ENCODE measurements around the gene S100A11.

Gene S100A11

DNA sequence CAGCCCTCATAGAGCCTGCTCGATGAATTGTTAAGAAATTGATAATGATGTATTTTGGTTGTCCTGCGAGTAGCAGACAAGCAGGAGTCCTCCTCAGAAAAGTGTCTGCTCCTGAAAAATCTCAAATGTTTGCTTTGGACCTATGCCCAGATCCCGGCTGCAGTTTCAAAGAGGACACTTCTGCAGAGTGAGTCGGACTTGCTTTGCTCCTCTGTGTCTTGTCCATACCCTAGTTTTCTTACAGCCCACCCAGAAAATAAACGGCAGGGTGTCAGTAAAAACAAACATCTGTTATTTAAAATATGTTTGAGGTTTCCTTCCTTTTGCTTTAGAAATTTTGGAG, 46.0 kb downstream of the S100A11 start:
- Histone ChIP-seq H3K27ac (ENCODE audit: low read depth, low read length) (no peak overlapping the region), H2AFZ (ENCODE audit: low read depth, low read length, severe bottlenecking) (no peak overlapping the region), H4K20me1 (ENCODE audit: low read depth, low read length) (no peaks in the 10 kb centered on the region), H3F3A (ENCODE audit: insufficient read depth) (peaks cover 7% of the 10 kb centered on the region; the same call in 1 of the 2 replicates), H3K27me3 (ENCODE audit: low read length) (no peaks in the 10 kb centered on the region), H3K4me3 (ENCODE audit: insufficient read depth, low read length, poor library complexity, severe bottlenecking) (no peak overlapping the region), H3K9ac (ENCODE audit: low read length) (no peak overlapping the region), H3K9me2 (replicated peaks; ENCODE audit: insufficient read depth, low read length) (no peaks in the 10 kb centered on the region), H3K9me3 (ENCODE audit: insufficient read depth, low read length) (no peaks in the 10 kb centered on the region), H3K4me2 (ENCODE audit: low read depth, low read length, poor library complexity, severe bottlenecking) (no peak overlapping the region), H3K36me3 (ENCODE audit: low read length) (no peaks in the 10 kb centered on the region), H3K79me2 (ENCODE audit: insufficient read depth, low read length) (no peaks in the 10 kb centered on the region)
- TF ChIP-seq EZH2phosphoT487 (conservative IDR thresholded peaks at IDR 0.05; ENCODE audit: low read length): no peak
- TF ChIP-seq, protein P1, sequence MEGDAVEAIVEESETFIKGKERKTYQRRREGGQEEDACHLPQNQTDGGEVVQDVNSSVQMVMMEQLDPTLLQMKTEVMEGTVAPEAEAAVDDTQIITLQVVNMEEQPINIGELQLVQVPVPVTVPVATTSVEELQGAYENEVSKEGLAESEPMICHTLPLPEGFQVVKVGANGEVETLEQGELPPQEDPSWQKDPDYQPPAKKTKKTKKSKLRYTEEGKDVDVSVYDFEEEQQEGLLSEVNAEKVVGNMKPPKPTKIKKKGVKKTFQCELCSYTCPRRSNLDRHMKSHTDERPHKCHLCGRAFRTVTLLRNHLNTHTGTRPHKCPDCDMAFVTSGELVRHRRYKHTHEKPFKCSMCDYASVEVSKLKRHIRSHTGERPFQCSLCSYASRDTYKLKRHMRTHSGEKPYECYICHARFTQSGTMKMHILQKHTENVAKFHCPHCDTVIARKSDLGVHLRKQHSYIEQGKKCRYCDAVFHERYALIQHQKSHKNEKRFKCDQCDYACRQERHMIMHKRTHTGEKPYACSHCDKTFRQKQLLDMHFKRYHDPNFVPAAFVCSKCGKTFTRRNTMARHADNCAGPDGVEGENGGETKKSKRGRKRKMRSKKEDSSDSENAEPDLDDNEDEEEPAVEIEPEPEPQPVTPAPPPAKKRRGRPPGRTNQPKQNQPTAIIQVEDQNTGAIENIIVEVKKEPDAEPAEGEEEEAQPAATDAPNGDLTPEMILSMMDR (IDR thresholded peaks at IDR 0.05; ENCODE audit: insufficient read depth, low read length, poor library complexity, severe bottlenecking): no peak

DNA sequence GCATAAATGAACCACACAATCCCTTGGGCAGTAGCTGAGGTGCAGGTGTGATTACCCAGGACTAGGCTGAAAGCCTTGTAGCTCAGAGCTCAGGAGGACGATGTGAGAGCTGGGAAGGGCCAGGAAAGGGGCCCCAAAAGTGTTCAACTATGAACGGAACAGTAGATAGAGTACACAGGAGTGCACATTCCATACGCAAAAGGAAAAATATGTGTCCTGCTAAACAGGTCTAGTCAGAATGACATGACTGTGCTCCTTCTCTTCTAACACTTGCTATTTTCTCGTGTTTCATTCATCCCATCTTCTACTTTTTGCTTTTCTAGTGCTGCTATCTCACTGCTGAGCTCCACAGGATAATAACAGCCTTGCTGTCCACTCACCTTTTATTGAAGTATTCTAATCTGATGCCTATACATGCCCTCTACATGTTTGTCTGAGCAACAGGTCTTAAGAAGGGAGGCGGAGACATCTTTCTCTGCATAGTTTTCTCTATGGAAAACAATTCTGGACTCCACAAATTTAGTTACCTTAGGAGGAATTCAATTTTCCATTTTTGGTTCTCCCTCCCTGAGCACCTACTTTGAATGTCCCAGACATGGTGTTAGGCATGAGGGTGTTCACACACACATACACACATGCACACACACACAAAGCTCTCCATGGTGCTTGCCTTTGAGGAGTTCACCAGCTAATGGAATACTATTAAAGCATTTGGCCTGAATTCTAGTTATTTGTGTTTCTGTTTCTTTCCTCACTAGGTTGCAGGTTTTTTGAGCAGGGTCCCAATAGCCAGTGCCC, 46.5 kb downstream of the S100A11 start:
- Histone ChIP-seq H3F3A (ENCODE audit: insufficient read depth) (0 out of 2 replicates have a peak, but pooled peaks cover under 1% of the 10 kb centered on the region), H3K79me2 (ENCODE audit: insufficient read depth, low read length) (no peaks in the 10 kb centered on the region), H4K20me1 (ENCODE audit: low read depth, low read length) (no peaks in the 10 kb centered on the region), H3K4me3 (ENCODE audit: insufficient read depth, low read length, poor library complexity, severe bottlenecking) (no peak overlapping the region), H3K9me3 (ENCODE audit: insufficient read depth, low read length) (no peaks in the 10 kb centered on the region), H3K9ac (ENCODE audit: low read length) (no peak overlapping the region), H3K9me2 (replicated peaks; ENCODE audit: insufficient read depth, low read length) (no peaks in the 10 kb centered on the region), H3K27ac (ENCODE audit: low read depth, low read length) (no peak overlapping the region), H2AFZ (ENCODE audit: low read depth, low read length, severe bottlenecking) (no peak overlapping the region), H3K27me3 (ENCODE audit: low read length) (no peaks in the 10 kb centered on the region), H3K4me2 (ENCODE audit: low read depth, low read length, poor library complexity, severe bottlenecking) (no peak overlapping the region), H3K36me3 (ENCODE audit: low read length) (no peaks in the 10 kb centered on the region)
- no peak for TF ChIP-seq EZH2phosphoT487 (conservative IDR thresholded peaks at IDR 0.05; ENCODE audit: low read length)
- TF ChIP-seq, protein P1 (IDR thresholded peaks at IDR 0.05; ENCODE audit: insufficient read depth, low read length, poor library complexity, severe bottlenecking): no peak

DNA sequence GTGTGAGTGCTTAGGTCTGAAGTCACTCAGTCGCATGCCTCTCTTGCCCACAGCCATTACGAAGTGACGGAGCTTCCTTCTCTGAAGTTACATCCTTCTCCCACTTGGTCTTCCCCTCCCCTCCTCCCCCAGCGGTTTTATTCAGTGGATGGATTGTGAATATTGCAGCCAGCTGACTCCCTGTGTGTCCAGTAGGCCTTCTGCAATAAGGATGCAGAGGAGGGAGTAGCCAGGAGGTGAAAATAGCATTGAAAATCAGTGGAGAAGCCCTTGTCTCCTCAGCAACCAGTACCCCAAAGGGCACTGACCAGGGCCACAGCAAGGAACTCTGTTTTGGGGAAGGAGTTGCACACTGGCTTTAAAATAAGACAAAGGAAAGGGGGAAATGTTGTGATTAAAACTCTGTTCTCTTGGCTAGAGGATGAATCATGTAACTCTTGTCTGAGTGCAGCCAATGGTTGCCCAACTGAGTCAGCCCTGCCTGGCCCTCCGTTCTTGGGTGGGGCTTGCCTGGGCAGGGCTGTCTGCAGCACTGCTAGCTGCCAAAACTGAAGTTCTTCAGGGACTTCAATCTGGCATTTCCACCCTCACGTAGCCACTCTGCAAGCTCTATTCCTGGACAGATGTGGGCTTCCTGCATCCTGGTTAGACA, 47.5 kb downstream of the S100A11 start:
- H3K9me3 ChIP-seq (ENCODE audit: insufficient read depth, low read length): no peaks in the 10 kb centered on the region
- no peaks in the 10 kb centered on the region for H3K9me2 ChIP-seq (replicated peaks; ENCODE audit: insufficient read depth, low read length)
- H3K27me3 ChIP-seq (ENCODE audit: low read length): no peaks in the 10 kb centered on the region
- no peaks in the 10 kb centered on the region for H4K20me1 ChIP-seq (ENCODE audit: low read depth, low read length)
- no peak overlapping the region for H3K27ac ChIP-seq (ENCODE audit: low read depth, low read length)
- no peak overlapping the region for H3K9ac ChIP-seq (ENCODE audit: low read length)
- no peak overlapping the region for H2AFZ ChIP-seq (ENCODE audit: low read depth, low read length, severe bottlenecking)
- TF ChIP-seq, protein P1 (IDR thresholded peaks at IDR 0.05; ENCODE audit: insufficient read depth, low read length, poor library complexity, severe bottlenecking): no peak
- TF ChIP-seq EZH2phosphoT487 (conservative IDR thresholded peaks at IDR 0.05; ENCODE audit: low read length): no peak
- H3K36me3 ChIP-seq (ENCODE audit: low read length): no peaks in the 10 kb centered on the region
- H3F3A ChIP-seq (ENCODE audit: insufficient read depth): no peaks in the 10 kb centered on the region
- H3K4me2 ChIP-seq (ENCODE audit: low read depth, low read length, poor library complexity, severe bottlenecking): no peak overlapping the region
- H3K4me3 ChIP-seq (ENCODE audit: insufficient read depth, low read length, poor library complexity, severe bottlenecking): no peak overlapping the region
- H3K79me2 ChIP-seq (ENCODE audit: insufficient read depth, low read length): no peaks in the 10 kb centered on the region

All from SU-DHL-6 (cell line).